HG03571 (cell line): ENCODE measurements around the gene THSD8.
A peak's percentile ranks its signal among the peaks of the same experiment; 100 is the strongest.
"Not testable (repeated sequence)": the region's sequence is repeated elsewhere in the genome, so short reads cannot be mapped to it uniquely, and the experiment has no call there.

ENCODE experiments used
- ATAC-seq: cut with Tn5 transposase; IDR thresholded peaks from one replicate; pipeline ENCODE4 v1.9.1; 2021; ENCODE audit not compliant: unreplicated experiment

Gene THSD8

DNA sequence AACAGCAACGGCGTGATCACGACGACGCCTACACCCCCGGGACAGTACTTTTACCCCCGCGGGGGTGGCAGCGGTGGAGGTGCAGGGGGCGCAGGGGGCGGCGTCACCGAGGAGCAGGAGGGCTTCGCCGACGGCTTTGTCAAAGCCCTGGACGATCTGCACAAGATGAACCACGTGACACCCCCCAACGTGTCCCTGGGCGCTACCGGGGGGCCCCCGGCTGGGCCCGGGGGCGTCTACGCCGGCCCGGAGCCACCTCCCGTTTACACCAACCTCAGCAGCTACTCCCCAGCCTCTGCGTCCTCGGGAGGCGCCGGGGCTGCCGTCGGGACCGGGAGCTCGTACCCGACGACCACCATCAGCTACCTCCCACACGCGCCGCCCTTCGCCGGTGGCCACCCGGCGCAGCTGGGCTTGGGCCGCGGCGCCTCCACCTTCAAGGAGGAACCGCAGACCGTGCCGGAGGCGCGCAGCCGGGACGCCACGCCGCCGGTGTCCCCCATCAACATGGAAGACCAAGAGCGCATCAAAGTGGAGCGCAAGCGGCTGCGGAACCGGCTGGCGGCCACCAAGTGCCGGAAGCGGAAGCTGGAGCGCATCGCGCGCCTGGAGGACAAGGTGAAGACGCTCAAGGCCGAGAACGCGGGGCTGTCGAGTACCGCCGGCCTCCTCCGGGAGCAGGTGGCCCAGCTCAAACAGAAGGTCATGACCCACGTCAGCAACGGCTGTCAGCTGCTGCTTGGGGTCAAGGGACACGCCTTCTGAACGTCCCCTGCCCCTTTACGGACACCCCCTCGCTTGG, 9.6 kb upstream of the THSD8 start:
- ATAC-seq = no peak

DNA sequence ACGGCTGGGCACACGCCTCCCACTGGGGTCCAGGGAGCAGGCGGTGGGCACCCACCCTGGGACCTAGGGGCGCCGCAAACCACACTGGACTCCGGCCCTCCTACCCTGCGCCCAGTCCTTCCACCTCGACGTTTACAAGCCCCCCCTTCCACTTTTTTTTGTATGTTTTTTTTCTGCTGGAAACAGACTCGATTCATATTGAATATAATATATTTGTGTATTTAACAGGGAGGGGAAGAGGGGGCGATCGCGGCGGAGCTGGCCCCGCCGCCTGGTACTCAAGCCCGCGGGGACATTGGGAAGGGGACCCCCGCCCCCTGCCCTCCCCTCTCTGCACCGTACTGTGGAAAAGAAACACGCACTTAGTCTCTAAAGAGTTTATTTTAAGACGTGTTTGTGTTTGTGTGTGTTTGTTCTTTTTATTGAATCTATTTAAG, 9.0 kb upstream of the THSD8 start:
- ATAC-seq = no peak

DNA sequence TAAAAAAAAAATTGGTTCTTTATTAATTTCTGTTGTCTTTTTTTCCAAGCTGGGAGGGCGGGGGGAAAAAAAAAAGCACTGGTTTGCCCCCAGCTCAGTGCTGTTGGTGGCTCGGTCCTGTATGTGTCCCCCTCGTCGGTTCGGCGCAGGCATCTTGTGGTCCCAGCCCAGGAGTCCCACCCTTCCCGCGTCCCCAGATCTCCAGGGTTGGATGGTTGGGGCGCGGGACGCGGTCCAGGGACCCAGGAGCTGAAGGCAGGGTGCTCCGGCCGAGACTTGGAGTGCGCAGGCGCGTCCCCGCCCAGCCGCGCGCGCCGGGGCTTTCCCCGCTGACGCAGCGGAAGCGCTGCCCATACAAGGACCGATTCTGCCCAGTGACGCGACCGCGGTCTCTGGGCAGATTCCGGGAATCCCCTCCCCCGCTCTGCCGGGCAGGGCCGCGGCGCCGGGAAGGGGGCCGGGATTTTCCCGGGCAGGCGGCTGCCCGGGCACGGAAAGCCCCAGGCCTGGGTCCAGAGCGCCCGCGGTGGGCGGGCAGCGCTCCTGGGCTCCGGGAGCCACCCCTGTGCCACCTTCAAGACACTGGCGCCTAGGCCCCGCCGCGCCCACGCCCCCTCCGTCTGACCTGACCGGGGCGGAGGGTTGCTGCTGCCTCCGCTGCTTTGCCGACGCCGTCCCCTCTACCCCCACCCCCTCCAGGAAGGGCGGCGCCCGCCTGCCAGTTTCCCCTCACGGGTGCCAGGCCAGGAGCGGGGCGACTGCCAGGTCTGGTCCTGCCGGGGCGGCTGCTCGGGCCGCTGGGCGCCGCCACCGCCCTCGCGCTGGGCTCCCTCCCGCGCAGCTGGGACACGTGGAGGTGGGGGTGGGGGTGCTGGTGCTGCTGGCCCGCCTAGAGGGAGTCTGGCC, 8.3 kb upstream of the THSD8 start:
- peak; percentile 18 for ATAC-seq

DNA sequence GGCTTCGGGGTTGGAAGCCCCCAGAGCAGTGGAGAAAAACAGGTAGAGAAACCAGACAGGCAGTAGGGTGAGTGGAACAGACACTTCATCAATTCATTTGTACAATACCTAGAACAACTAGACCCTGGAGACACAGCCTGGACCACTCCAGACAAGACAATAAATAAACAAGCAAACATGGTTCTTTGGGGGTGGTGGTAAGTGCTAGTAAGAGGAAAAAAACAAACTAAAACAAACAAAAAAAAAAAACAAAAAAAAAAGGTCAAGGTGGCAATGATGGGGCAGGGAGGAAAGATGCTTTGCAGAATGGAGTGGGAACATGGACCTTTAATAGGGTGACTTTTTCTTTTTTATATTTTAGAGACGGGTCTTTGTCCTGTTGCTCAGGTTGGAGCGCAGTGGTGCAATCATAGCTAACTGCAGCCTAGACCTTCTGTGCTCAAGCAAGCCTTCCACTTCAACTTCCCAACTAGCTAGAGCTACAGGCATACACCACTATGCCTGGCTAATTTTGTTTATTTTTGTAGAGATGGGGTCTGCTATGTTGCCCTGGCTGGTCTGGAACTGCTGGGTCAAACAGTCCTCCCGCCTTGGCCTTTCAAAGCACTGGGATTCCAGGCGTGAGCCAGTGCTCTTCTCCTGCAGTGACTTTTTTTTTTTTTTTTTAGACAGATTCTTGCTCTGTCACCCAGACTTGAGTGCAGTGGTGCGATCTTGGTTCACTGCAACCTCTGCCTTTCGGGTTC, 7.5 kb upstream of the THSD8 start:
- no peak for ATAC-seq

DNA sequence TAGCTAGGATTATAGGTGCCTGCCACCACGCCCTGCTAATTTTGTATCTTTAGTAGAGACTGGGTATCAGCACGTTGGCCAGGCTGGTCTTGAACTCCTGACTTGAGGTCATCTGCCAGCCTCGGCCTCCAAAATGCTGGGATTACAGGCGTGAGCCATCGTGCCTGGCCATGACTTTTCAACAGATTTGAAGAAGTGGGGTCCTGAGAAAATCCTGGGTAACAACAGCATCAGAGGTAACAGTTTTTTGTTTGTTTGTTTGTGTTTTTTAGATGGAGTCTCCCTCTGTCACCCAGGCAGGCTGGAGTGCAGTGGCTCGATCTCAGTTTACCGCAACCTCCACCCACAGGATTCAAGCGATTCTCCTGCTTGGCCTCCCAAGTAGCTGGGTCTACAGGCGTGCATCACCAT, 6.9 kb upstream of the THSD8 start:
- ATAC-seq = no peak

DNA sequence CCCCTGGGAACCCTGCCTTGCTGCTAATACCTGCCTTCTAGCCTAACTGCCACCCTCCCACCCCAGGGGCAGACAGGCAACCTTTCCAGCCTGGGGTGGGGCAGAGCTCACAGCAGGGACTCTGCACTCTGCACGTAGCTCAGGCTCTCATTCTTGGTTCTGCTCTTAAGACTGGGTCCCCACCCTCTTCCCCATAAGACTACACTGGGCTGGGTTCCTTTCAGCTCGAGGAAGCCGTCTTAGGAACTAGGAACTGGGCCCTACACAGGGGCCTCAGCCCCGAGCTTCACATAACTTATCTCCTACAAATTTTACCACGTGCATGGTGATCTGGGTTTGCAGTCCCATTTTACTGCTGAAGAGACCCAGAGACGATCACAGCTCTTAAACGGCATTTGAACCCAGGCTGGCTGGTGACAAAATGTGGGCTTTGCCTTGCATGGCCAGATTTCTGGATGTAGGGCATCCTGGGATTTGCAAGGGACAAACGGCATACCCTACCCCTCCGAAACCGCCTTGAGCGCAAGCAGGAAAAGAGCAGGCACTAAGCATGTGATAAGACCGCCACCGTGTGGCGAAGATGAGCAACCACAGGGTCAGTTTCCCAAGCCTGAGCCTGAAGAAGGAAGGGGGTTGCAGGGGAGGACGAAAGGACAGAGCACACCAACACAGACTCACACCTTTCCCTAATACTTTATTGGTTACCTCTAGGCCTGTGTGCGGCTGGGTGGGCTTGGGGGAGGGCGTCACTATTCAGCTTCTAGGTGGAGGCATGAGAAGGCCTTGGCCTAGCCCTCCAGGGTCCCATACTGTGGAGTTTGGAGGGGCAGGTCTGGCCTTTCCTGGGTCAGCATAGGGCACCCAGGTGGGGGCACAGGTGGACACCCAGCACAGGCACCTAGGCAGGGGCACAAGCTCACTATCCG, 5.5 kb upstream of the THSD8 start:
- no peak for ATAC-seq

DNA sequence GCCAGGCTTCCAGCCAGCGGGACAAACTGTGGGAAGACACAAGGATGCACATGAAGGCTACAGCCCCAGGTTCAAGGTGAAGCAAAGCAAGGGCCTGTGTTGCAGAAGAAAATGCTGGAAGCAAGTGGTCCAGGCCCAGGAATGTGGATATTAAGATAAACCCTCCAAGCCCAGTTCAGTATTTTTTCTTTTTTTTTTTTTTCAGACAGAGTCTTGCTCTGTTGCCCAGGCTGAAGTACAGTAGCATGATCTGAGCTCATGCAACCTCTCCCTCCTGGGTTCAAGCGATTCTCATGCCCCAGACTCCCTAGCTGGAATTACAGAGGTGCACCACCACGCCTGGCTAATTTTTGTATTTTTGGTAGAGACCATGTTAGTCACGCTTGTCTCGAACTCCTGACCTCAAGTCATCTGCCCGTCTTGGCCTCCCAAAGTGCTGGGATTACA, 4.7 kb upstream of the THSD8 start:
- ATAC-seq = no peak

DNA sequence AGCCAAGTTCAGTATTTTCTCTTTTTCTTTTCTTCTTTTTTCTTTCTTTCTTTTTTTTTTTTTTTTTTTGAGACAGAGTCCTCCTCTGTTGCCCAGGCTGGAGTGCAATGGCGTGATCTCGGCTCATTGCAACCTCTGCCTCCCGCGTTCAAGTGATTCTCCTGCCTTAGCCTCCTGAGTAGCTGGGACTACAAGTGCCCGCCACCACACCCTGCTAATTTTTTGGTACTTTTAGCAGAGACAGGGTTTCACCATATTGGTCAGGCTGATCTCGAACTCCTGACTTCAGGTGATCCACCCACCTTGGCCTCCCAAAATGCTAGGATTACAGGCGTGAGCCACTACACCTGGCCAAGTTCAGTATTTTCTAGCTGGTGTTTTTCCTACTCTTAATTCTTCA, 4.3 kb upstream of the THSD8 start:
- ATAC-seq = not testable (repeated sequence)

DNA sequence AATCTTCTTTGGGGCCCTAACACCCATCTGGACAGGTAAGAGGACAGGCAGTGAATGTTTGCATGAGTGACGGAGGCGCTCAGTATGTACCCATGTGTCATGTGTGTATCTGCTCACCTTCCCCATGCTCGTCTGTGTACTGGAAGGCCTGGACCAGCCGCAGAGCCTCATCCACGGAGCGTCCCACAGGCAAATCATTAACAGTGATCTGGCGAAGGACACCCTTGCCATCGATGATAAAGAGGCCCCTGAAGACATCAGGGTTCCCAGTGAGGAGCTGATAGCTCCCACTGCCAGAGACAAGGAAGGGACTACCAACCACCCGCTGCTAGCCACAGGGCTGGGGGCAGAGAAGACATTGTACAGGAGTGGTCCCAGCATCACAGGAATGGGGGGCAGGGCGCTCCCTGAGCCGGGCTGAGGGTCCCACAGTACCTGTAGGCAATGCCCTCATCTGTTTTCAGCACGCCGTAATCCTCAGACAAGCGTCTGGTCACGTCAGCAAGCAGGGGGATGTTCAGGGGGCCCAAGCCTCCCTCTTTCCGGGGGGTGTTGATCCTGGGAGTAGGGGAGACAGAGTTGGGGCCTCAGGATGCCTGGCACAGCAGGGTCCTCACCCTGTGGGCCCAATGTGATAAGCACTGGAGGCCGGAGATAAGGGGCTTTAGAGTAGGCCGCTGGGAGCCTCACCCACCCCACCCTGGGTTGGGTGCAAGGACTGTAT, 2.0 kb upstream of the THSD8 start:
- no peak for ATAC-seq

DNA sequence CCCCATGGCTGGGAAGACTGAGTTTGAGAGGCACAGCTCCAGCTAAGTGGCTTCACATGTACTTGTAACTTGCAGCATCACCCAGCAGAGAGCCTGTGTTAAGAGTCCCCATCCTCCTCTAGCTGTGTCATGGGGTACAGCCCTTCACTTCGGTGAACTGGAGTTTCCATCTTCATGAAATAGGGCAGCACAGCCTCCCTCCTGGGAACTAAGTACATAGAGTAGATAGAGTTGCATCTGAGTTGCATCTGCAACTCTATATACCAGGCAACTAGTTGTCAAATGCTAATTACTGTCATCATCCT, 1.5 kb upstream of the THSD8 start:
- ATAC-seq = no peak

DNA sequence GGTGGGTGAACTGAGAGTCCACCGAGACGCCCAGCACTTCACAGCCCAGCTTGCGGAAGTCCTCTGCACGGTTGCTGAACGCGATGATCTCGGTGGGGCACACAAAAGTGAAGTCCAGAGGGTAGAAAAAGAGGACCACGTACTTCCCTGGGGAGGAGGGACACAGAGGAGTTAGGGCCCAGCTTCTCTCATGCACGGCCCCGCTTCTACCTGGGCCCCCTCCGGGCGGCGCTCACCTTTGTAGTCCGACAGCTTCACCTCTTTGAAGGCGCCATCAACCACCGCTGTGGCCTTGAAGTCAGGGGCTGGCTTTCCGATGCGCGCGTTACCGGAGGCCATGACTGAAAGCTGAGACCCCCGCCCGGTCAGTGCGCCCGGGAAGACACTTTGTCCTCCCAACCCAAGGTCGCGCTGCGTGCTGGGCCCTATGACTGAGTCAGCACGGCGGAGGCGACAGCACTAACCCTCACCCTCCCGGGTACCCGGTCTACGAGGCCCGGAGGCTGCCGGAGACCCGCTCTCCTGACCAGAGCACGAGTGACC, 875 bp upstream of the THSD8 start:
- no peak for ATAC-seq

DNA sequence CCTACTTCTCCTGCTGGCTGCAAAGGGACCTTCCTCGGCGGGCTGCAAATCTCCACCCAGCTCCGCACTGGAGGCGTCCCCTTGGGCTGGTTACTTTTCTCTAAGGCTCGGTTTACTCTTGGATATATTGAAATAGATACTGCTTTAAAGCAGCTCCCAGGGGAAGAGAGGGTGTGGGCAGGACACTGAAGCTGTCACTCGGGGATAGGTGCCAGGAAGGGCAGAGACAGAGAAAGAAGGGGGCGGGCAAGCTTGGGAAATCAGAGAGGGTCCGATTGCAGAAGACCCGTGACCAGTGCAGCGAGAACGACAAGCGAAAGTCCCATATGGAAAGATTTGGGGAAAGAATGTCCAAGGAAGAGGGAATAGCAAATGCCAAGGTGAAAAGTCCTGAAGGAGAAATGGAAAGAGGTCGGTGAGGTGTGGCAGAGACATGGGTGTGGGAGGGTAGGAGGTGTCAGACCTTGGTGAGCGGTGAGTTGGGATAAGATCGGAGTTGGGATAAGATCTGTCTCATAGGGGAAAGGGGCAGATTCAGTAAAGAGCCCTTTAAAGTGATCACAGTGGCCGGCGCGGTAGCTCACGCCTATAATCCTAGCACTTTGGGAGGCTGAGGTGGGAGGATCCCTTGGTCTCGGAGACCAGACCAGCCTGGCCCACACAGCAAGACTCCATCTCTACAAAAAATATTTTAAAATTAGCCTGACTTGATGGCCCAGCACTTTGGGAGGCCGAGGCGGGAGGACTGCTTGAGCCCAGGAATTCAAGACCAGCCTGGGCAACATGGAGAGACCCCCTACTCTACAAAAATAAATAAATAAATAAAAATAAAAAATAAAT, 618 bp downstream of the THSD8 start:
- ATAC-seq = no peak

DNA sequence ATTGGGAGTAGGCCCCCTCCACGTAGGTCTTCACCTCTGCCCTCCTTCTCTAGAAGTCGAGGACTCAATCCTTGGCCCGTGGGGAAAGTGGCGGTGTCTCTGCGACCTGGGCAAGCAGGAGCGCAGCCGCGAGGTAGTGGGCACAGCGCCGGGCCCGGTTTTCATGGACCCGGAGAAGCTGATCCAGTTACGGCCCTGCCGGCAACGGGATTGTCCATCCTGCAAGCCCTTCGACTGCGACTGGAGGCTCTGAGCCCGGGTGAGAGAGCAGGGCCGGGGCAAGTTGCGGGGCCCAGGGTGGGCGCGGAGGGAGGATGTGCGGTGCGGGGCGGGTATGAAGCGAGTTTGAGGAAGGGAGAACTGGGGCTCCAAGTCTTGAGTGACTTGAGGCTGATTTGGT, 2.2 kb downstream of the THSD8 start:
- ATAC-seq = no peak

DNA sequence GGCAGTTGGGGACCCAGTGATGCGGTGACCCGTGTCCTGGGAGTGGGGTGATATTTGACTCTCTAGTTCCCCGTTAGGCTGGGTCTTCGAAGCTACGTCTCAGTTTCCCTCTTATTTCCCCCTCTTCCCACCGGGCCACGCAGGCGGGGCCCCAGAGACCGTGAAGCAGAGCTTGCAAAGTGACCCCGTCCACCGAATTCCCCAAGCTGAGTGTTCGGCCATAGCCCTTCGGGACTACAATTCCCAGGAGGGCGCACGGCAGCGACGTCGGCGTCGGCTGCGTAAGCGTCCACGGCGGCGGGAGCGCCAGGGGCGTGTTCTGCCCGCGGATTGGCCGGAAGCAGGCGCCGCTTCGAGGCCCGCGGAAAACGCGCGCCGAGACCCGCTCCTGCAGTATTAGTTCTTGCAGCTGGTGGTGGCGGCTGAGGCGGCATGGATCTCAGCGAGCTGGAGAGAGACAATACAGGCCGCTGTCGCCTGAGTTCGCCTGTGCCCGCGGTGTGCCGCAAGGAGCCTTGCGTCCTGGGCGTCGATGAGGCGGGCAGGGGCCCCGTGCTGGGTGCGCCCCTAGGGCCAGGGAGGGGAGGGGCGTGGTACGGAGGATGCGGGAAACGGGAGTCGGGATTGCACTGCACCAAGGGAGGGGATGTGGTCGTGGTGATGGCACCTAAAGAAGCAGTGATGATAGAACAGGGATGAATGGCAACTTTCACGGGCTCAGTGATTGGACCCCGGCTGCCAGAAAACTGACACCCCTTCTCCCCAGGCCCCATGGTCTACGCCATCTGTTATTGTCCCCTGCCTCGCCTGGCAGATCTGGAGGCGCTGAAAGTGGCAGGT, 4.6 kb downstream of the THSD8 start, which contains the start of gene RNASEH2A:
RNASEH2A (plus strand) TSS at position 343 of the 840 bp plus-strand sequence; CDS start at position 433, 90 bp downstream.
- peak; percentile 67 for ATAC-seq

DNA sequence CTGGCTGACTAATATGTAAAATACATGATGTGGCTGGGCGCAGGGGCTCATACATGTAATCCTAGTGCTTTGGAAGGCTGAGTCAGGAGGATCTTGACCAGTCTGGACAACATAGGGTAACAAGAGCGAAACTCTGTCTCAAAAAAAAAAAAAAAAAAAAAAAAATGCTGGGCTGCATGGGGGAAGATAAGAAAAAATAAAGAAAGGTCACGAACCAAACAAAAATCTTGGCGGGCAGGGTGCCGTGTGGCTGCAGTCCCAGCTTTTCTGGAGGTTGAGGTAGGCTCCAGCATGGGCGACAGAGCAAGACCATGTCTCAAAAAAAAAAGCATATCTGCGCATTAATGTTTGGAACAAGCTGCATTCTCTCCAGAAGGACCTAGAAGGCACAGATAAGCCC, 13.2 kb downstream of the THSD8 start:
- ATAC-seq = no peak

DNA sequence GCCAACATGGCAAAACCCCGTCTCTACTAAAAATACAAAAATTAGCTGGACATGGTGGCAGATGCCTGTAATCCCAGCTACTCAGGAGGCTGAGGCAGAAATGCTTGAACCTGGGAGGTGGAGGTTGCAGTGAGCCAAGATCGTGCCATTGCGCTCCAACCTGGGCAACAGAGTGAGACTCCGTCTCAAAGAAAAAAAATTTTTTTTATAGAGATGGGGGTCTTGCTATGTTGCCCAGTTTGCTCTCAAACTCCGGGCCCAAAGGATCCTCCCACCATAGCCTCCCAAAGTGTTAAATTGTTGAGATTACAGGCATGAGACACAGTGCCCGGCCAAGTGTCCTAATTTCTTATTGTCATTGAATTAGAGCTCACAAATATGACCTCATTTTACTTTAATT, 15.3 kb downstream of the THSD8 start:
- ATAC-seq = not testable (repeated sequence)

DNA sequence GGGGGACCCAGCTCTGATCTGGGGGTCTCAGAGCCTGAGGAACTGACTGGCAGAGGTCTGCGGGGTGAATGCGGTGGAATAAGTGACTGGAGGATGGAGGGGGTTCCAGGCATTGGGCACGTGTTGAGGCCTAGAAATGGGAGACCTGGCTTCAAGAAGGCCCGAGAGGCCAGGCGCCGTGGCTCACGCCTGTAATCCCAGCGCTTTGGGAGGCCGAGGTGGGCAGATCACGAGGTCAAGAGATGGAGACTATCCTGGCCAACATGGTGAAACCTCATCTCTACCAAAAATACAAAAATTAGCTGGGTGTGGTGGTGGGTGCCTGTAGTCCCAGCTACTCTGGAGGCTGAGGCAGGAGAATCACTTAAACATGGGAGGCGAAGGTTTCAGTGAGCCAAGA, 15.9 kb downstream of the THSD8 start:
- not testable (repeated sequence) for ATAC-seq

DNA sequence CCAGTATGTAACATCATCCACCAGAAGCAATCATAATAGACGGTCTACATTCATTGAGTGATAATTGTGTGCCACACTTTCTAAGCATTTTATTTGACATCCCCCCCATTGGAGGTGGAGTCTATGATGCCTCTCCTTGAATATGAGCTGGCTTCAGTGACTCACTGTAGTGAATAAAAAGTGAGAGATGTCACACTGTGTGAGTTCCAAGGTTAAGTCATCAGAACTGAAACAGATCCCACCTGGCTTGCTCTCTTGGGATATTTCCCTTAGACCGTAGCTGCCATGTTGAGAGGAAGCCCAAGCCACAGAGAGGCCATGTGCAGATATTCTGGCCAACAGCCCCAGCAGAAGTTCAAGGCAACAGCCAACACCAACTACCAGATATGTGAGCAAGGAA, 19.9 kb downstream of the THSD8 start:
- no peak for ATAC-seq
